Keratinocyte (primary cell): ENCODE measurements around the gene VSNL1.

ENCODE experiments used
- EZH2 ChIP-seq: IDR thresholded peaks from one replicate; pipeline ENCODE4 v1.6.1; 2012; ENCODE audit warnings: inconsistent platforms, mild to moderate bottlenecking, low read length, moderate library complexity
- TF ChIP-seq, protein P1 (sequence below), 3 experiments: IDR thresholded peaks in 1 of 3; conservative IDR thresholded peaks in 1 of 3; optimal IDR thresholded peaks in 1 of 3; 2 replicates in 2 of 3; 3 replicates in 1 of 3; pipeline versions ENCODE3 to v1.5.1; 2011; ENCODE audit warnings: low read length in 3 of 3, mild to moderate bottlenecking in 3 of 3, moderate library complexity in 2 of 3, control low read depth in 1 of 3, inconsistent platforms in 1 of 3; ENCODE audit not compliant: insufficient read depth in 2 of 3; ENCODE audit errors: extremely low read depth in 1 of 3

DNA sequence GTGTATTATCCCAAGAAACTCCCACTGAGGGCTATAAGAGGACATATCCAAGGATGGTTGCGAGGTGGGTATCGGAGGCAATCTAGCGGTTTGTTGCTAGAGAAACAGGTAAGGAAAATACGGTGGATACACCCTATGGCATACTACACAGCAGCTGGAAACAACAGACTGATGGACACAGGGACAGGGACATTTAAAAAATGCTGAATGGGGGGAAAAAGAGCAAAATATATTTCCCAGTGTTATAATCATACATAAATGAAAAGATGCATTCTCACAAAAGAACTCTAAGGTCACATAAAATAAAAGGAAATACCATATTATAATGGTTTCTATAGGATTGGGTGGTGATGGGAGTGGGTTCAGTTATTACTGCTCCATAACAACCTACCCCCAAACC is 117.3 kb downstream of the VSNL1 start:
- TF ChIP-seq, protein P1, sequence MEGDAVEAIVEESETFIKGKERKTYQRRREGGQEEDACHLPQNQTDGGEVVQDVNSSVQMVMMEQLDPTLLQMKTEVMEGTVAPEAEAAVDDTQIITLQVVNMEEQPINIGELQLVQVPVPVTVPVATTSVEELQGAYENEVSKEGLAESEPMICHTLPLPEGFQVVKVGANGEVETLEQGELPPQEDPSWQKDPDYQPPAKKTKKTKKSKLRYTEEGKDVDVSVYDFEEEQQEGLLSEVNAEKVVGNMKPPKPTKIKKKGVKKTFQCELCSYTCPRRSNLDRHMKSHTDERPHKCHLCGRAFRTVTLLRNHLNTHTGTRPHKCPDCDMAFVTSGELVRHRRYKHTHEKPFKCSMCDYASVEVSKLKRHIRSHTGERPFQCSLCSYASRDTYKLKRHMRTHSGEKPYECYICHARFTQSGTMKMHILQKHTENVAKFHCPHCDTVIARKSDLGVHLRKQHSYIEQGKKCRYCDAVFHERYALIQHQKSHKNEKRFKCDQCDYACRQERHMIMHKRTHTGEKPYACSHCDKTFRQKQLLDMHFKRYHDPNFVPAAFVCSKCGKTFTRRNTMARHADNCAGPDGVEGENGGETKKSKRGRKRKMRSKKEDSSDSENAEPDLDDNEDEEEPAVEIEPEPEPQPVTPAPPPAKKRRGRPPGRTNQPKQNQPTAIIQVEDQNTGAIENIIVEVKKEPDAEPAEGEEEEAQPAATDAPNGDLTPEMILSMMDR (optimal IDR thresholded peaks at IDR 0.05 in 1 of 3, IDR thresholded peaks at IDR 0.05 in 1 of 3, conservative IDR thresholded peaks at IDR 0.05 in 1 of 3; ENCODE audit: extremely low read depth in 1 of 3, insufficient read depth in 2 of 3, low read length in 3 of 3), result no peak
- TF ChIP-seq EZH2, result no peak
